Inferior parietal cortex (tissue), 1 donor: ENCODE results near the gene DTX3.
"Not testable (repeated sequence)": the region's sequence is repeated elsewhere in the genome, so short reads cannot be mapped to it uniquely, and the experiment has no call there.

ENCODE experiments used
- DNase-seq: peaks from one replicate; pipeline ENCODE4 v3.0.0-alpha.2; 2016; ENCODE audit errors: extremely low spot score

DTX3 gene

DNA sequence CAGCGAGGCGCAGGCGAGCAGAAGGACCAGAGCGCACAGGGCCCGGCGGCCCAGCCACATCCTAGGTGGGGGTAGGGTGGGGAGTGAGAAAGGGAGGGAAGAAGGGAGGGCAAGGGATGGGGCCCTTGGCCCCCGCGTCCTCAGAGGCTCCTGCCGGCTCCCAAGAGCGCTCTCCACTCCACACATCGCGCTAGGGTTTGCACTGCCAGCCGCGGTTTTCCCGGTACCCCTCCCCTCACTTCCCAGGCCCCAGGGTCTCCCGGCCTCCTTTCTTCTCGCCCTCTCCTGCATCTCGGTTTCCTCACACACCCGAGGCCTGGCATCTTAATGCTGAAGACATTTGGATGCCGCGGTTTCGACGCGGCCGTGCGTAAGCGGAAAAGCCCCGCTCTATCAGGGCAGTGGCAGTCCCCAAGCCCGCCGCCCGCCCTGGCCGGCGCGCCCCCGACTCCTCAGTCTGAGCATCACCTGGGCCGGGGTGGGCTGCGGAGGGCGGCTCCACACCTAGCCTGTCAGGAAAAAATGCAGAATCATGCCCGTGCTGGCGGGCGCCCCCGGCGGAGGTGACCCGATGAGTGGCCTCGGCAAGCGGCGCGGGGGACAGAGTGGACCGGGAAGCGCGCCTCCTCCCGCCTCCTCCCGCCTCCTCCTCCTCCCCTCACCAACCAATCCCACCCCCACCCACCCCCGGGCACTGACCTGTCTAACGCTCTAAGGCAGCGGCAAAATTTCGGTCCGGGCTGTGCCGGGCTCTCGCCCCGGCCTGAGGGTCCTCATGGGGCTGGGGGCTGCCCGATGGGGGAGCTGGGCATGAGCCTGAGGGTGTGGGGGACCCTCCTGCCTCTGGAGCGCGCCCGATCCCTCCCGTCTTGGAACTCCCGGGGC is 27.7 kb downstream of the DTX3 start:
- DNase-seq = no peak

DNA sequence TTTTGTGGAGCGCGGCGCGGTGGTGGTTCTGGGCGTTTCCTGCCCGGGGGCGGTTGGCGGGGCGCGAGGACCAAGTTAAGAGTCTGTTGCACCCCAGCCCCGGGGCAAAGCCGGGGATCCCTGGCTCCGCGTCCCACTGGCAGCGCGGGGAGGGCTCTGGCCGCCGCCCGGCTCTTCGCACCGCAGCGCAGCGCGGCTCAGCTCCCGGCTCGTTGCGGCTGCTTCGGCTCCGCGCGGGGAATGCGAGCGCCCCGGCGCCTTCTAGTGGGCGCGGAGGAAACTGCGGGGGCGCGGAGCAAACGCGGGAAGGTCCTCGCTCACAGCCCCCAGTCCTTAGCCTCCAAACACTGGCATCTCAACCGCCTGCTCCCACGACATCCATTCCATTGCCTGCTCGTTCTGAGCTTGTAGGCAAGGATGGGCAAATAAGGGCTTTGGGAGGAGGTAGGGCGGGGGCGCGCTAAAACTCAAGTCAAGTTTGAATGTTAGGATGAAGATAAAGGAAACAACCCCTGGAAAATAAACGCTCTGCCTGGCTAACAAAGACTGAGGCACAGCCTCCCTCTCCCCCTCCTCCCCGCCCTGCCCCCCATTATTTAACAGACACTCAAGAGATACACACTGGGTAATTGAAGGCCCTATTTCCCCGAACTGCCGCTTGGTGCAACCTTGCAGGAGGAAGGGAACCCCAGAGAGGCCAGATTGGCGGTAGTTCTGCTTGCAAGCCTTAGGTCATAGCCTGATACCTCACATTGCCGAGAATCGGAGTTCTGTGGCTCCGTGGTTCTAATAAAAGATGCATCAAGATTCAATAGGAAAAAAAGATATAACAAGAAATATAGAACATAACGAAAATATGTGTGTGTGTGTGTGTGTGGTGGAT is 28.6 kb downstream of the DTX3 start, which contains the start of gene B4GALNT1:
B4GALNT1 (minus strand) TSS at position 244 of the 883 bp plus-strand sequence. CDS start 1,069 bp downstream, outside the sequence.
- DNase-seq = peak; percentile 70

DNA sequence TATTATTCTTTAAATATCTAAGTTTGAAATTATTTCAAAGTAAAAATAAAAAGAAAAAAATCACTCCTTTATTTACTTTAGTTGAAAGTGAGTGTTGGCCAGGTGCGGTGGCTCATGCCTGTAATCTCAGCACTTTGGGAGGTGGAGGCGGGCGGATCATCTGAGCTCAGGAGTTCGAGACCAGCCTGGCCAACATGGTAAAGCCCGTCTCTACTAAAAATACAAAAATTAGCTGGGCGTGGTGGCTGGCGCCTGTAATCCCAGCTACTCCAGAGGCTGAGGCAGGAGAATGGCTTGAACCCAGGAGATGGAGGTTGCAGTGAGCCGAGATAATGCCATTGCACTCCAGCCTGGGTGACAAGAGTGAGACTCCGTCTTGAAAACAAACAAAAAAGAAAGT is 32.1 kb downstream of the DTX3 start:
- DNase-seq = not testable (repeated sequence)

DNA sequence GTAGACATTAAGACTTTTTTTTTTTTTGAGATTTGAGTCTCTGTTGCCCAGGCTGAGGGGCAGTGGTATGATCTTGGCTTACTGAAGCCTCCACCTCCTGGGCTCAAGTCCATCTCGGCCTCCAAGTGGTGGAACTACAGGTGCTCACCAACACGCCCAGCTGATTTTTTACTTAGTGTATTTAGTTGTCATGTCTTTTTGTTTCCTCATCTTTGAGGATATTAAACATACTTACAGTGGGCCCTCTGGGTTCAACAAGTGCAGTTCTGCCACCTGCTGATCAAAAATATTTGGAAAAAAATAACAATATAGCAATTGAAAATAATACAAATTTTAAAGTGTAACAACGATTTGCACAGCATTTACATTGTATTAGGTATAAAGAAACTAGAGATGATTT is 32.7 kb downstream of the DTX3 start:
- DNase-seq = no peak

DNA sequence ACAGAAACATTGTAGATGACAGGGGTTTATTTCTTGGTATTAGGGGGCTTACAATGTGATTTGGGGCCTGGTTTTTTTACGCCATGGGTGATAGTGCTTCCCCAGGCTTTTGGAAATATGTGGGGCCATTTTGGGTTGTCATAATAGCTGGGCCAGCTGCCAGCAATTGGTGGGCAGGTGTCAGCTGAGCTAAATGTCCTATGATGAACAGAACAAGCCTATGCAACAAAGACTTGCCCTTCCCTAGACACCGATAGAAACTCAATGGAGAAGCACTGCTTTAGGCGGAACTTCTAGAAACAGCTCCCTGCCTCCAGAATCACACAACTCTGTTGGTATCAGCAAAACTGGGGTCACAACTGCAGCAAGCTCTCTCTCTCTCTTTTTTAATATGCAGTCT is 33.5 kb downstream of the DTX3 start:
- DNase-seq = no peak

DNA sequence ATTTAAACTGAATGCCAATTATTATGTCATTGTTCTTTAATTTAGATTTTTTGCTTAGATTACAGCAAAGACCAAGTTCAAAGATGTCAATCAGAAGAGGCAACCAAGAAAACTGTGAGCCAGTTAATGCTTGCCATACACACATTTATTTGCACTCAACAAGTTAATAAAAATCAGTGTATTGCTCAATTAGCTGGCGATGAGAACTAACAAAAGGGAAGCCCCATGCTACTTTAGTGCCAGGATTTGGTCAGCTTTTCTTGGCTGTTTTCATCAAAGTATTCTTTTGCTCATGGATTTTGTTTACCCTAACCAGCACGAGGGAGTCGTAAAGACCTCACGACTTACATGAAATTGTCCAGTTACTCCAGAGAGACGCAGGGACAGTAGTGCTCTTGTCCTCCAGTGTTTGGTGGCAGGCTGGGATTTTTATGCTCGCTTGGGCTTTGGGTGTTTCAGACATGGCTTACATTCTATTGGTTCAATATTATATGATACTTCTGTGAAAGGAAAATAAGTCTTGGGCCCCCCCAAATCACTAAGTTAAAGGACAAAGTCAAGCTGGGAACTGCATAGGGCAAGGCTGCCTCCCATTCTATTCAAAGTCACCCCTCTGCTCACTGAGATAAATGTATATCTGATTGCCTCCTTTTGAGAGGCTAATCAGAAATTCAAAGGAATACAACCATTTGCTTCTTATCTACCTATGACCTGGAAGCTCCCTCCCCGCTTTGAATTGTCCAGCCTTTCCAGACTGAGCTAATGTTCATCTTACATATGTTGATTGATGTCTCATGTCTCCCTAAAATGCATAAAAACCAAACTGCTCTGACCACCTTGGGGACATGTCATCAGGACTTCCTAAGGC is 35.8 kb downstream of the DTX3 start:
- no peak for DNase-seq

DNA sequence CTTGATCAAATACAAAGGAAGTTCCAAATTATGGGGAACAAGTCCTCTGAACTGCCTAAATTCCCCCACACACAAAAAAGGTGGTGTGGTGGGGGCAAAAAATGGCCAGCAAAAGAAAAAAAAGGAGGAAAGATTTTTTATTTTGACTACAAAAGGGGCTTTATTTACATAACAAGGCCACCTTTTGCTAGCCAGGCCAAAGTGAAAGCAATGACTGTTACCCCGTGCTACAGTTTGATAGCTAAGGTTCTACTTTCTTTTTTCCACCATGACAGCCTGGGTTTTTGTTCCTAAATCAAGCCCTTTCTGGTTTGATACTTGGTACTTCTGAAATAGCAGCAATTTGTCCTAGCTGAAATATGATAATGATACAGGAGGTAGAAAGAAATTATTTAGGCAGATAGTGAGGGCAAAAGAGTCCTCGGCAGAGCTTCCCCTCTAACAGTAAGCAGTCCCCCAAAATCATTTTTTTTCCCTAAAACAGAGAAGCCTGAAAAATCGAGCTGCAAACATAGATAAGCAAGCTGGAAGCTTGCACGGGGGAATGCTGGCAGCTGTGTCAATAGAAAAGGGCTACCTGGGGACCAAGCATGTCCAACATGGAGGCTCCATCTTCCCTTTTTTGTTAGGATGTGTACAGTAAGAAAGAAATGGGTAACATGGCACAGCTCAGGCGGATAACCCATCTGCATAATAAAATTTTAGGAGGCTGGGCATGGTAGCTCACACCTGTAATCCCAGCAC is 37.2 kb downstream of the DTX3 start:
- no peak for DNase-seq

DNA sequence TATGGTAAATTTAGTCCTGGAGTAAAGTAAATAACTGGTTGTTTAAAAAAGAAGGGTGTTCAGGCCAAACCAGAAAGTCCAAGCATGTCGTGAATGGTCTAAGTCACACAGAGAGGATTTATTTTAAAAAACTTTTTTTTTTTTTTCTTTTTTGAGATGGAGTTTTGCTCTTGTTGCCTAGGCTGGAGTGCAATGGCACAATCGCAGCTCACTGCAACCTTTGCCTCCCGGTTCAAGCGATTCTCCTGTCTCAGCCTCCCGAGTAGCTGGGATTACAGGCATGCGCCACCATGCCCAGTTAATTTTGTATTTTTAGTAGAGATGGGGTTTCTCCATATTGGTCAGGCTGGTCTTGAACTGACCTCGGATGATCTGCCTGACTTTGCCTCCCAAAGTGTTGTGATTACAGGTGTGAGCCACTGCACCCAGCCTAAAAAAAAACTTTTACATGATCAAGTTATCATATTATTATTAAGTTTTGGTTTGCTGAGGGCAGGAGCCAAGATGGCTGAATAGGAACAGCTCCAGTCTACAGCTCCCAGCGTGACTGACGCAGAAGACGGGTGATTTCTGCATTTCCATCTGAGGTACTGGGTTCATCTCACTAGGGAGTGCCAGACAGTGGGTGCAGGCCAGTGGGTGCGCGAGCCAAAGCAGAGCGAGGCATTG is 41.5 kb downstream of the DTX3 start:
- DNase-seq = not testable (repeated sequence)

DNA sequence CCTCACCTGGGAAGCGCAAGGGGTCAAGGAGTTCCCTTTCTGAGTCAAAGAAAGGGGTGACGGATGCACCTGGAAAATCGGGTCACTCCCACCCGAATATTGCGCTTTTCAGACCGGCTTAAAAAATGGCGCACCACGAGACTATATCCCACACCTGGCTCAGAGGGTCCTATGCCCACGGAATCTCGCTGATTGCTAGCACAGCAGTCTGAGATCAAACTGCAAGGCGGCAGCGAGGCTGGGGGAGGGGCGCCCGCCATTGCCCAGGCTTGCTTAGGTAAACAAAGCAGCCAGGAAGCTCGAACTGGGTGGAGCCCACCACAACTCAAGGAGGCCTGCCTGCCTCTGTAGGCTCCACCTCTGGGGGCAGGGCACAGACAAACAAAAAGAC is 42.0 kb downstream of the DTX3 start:
- not testable (repeated sequence) for DNase-seq

DNA sequence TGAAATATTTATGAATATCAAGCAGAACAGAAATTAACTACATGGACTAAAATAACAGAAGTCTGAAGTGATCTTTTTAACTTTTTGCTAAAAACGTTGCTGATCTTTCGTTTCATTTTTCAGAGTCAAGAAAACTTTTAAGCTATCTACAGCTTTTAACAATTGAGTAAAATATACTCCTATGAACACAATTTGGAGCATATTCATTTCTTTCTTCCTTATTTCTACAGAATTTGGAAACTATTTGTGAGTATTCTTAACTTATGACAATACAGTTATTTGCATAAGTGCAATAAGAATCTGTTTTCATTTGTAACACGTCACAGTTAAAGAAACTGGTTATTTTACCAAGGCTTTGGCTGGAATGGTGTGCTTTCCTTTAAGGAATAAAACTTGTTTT is 49.4 kb downstream of the DTX3 start:
- DNase-seq = no peak

DNA sequence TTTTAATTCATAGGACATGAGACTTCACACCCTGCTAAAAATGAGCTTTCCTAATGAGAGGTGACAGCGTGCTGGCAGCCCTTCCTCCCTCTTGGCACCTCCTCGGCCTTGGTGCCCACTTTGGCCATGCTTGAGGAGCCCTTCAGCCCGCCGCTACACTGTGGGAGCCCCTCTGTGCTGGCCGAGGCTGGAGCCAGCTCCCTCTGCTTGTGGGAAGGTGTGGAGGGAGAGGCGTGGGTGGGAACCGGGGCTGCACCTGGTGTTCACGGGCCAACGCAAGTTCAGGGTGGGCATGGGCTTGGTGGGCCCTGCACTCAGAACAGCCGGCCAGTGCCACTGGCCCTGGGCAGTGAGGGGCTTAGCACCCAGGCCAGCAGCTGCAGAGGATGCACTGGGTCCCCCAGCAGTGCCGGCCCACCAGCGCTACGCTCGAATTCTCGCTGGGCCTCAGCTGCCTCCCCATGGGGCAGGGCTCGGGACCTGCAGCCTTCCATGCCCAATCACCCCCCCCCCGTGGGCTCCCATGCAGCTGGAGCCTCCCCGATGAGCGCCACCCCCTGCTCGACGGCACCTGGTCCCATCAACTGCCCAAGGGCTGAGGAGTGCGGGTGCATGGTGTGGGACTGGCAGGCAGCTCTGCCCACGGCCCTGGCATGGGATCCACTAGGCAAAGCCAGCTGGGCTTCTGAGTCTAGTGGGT is 51.1 kb downstream of the DTX3 start:
- no peak for DNase-seq

DNA sequence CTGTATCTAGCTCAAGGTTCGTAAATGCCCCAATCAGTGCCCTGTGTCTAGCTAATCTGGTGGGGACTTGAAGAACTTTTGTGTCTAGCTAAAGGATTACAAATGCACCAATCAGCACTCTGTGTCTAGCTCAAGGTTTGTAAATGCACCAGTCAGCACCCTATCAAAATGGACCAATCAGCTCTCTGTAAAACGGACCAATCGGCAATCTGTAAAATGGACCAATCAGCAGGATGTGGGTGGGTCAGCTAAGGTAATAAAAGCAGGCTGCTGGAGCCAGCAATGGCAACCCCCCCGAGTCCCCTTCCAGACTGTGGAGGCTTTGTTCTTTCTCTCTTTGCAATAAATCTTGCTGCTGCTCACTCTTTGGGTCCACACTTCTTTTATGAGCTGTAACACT is 51.8 kb downstream of the DTX3 start:
- DNase-seq = not testable (repeated sequence)

DNA sequence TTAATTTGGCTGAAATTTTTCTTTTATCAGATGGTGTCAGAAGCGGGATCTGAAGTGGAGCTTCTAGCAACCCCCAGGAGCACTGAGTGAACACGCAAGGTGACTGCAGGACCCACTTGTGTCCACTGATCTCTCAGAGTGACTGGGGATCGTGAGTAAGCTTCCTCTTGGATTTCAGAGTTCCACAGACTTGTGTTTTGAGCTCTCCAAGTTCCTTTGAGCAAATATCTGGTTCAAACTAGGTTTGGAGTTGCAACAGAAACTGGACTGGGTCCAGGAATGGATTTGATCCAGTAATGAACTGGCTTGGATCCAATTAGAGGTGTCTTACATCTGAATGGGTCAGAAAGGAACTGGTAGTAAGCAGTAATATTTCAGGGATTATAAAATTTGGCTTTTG is 53.1 kb downstream of the DTX3 start:
- no peak for DNase-seq

DNA sequence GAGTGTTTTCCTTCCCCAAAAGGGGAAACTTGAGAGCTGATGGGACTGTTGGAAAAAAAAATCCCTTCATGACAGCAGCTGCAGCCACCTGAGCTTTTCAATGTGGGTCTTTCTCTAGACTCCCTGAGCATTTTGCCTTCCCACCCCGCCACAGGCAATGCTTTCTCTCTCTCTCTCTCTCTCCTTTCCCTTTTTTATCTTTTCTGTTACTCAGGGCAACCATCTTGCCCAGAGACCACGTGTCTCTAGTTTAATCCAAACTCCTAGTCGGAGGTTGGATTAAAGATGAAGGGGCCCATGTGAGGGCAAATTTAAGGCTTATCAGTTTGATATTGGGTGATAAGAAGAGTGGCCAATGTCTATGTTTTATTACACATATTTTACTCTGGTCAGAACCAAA is 54.3 kb downstream of the DTX3 start:
- no peak for DNase-seq
